ENCODE measurements around the gene S1PR3.

The S1PR3 gene

DNA sequence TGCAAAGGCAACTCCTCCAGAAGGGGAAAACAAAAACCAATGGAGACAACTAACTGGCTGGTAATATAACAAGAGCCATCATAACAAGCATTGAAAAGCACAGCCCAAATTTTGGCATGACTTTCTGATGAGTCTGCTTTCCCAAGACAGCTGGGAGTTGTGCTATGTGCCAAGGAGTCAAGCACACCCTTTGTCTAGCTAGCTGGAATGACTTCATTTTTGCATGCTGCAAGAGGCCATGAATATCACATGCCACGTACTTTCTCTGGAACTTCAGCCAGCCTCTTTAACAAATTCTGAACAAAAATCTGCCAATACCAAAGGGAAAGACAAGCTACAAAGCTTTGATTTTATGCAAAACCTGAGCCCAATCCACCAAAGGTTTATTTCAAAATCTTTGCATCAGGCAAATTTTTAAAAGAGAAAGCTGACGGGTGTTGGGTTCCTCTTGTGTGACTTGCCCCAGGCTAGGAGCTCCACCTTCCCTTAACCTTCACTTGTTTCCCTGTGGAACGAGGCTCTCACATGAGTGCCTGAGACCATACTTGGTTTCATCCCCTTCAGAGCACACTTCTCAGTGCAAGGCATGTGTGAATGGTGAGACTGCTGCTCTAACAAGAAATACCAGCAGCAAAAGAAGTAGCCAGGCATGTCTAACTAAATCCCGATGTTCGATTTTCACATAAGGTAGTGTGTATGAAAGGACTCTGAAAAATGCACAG, 47.3 kb downstream of the S1PR3 start:
- DNase-seq (ENCODE audit: low read depth) = peak; percentile 74

DNA sequence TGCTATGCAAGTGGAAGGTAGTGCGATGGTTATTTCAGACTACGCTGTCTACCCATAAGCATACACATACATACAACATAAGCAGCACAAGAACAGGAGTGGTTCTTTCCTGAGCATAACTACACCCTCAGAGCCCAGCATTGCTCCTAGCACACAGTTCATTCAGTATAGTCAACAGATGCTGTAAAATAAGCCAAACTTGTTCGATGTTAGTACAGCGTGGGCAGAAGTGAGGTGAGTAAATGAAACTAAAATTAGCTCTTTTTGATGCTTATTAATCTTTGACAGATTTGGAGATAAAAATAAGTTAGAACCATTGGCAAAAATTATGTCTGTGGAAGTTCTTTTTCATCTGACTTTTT, 47.8 kb downstream of the S1PR3 start:
- DNase-seq (ENCODE audit: low read depth) = no peak

GRCh38 chr9:89039664-89040063, 48.4 kb downstream of the S1PR3 start:
- DNase-seq (ENCODE audit: low read depth) = no peak

DNA sequence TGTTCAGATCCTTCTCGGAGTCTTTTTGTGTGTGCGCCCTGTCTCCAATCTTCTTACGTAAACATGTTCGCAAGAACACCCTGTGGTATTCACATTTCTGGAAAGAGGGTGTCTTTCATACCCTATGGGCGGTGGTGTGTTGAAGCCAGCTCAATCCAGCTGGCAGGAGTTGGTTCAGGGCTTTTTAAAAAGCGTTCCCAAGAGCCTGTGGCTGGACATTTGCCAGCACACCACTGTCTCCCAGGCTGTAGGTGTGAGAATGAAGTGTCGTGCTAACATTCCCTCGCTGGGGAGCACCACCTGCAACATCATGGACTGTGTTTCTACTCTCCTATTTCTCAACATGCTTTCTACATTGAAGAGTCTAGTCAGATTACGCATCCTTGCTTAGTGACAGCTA, 51.7 kb downstream of the S1PR3 start:
- DNase-seq (ENCODE audit: low read depth) = no peak

- no peak for DNase-seq (ENCODE audit: low read depth)
These were observed 52.8 kb downstream of the S1PR3 start for GRCh38 chr9:89044104-89044503.

DNA sequence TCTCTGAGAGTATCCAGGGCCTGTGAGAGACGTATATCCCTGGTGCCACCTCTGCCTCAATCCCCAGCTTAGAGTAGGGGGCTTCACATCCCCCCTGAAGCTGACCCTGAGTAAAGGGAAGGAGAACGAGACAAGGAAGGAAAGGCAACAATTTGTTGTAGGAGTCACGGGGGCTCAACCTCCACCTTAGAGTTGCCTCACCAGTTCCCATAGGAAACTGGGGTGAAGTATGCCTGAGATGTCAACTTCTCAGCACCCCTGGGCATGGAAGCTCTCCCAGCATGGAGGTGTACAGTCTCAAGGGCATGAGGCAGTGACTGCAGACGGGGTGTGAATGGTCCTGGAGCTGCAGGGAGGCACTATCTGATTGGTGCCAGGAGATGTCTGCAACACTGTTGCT, 53.6 kb downstream of the S1PR3 start:
- DNase-seq (ENCODE audit: low read depth) = no peak

GRCh38 chr9:89046832-89047231, 55.6 kb downstream of the S1PR3 start:
- DNase-seq (ENCODE audit: low read depth) = no peak

DNA sequence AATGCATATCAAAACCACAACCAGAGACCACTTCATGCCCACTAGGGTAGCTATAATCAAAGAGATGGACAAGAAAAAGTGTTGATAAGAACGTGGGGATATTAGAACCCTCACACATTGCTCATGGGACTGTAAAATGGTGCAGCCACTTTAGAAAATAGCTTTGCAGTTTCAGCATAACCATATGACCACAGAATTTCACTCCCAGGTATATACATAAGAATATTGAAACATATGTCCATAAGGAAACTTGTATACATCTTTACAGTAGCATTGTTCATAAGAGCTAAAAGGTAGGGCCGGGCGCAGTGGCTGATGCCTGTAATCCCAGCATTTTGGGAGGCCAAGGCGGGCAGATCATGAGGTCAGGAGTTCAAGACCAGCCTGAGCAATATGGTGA, 56.4 kb downstream of the S1PR3 start:
- DNase-seq (ENCODE audit: low read depth) = no peak

GRCh38 chr9:89048616-89049015, 57.3 kb downstream of the S1PR3 start:
- no peak for DNase-seq (ENCODE audit: low read depth)

GRCh38 chr9:89049646-89050045, 58.4 kb downstream of the S1PR3 start:
- no peak for DNase-seq (ENCODE audit: low read depth)

DNA sequence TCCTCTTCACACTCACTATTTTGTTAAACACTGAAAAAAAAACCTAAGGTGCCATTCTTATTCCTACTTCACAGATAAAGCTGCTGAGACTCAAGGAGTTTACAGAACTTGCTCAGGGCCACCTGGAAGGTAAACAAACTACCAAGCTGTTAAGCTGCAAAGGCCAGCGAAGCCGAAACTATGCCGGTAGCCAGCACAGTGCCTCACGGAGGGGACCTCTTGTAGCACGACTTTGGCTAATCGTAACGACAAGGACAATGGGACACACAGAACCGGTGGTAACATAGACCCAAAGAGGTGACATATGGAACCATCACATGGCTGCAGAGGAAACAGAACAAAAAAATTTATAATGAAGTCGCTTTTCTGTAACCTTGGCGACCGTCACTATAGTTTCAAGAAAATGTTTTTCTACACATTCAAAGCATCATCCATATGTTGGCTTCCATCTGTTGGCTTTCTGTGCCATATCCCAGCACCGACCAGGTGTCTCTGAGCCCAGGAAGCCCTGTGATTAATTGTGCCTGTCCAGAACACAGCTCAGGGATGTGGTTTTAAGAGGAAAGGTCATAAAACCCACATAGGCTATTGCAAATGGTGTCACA, 60.3 kb downstream of the S1PR3 start:
- no peak for DNase-seq (ENCODE audit: low read depth)

DNA sequence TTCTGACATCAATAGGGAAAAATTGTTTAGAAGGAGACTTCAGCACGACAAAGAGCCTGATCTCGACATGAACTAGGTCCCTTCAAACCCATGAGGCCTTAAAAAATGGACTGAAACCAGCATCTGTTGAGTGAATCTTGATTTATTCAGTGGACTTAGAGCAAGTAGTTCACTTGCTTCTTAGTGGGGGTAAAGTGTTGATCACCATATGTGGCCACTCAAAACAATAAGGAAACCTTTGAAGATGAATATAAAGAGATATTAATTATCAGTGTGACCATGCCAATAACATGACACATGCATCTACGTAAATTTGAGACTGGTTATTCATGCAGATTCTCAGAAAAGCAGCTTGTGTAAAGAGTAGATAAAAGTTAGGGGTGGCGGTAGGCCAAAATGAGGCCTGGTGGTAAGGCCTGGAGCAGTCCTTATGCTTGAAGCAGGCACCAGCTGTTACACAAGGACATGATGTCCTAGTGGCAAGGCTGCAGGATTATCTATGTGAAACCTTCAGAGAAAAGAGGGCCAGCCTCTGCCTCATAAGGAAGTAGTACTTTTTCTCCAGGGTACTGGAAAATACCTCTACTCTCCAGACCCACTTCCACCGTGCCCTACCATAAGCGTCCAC, 61.3 kb downstream of the S1PR3 start:
- DNase-seq (ENCODE audit: low read depth) = peak; percentile 54

- no peak for DNase-seq (ENCODE audit: low read depth)
These were observed 62.0 kb downstream of the S1PR3 start for GRCh38 chr9:89053301-89053700.
